ENCODE data around the gene SOX9. TPM values are rescaled to one million over a fixed set of nuclear protein-coding genes. Genes with fewer than 3 reads are reported as not detected.

SOX9 gene
- total and polyA plus RNA-seq, 9 donors, result 0.10 to 21.6 (median 1.6) TPM; not detected in 1

- no peaks in the 10 kb centered on the region for H3K36me3 ChIP-seq
- no peaks in the 10 kb centered on the region for H3K4me1 ChIP-seq (ENCODE audit: insufficient read depth)
- no peak for DNase-seq
- TF ChIP-seq EP300 (IDR thresholded peaks at IDR 0.05), result no peak
- no peak for TF ChIP-seq POLR2A (IDR thresholded peaks at IDR 0.05)
- TF ChIP-seq, protein P1, sequence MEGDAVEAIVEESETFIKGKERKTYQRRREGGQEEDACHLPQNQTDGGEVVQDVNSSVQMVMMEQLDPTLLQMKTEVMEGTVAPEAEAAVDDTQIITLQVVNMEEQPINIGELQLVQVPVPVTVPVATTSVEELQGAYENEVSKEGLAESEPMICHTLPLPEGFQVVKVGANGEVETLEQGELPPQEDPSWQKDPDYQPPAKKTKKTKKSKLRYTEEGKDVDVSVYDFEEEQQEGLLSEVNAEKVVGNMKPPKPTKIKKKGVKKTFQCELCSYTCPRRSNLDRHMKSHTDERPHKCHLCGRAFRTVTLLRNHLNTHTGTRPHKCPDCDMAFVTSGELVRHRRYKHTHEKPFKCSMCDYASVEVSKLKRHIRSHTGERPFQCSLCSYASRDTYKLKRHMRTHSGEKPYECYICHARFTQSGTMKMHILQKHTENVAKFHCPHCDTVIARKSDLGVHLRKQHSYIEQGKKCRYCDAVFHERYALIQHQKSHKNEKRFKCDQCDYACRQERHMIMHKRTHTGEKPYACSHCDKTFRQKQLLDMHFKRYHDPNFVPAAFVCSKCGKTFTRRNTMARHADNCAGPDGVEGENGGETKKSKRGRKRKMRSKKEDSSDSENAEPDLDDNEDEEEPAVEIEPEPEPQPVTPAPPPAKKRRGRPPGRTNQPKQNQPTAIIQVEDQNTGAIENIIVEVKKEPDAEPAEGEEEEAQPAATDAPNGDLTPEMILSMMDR (IDR thresholded peaks at IDR 0.05), result no peak
- WGBS, 3 donors, result 58 to 68% (median 64%) methylated on average over 12 of the region's 12 CpGs
- H3K27ac ChIP-seq, result no peak overlapping the region
- H3K27me3 ChIP-seq, result no peaks in the 10 kb centered on the region
- intact Hi-C loops (cut with DNase I), result no loop called here
- H3K4me3 ChIP-seq, result no peak overlapping the region
- H3K9me3 ChIP-seq, result no peaks in the 10 kb centered on the region
These were observed 45.1 kb downstream of the SOX9 start for GRCh38 chr17:72165867-72166439.

DNA sequence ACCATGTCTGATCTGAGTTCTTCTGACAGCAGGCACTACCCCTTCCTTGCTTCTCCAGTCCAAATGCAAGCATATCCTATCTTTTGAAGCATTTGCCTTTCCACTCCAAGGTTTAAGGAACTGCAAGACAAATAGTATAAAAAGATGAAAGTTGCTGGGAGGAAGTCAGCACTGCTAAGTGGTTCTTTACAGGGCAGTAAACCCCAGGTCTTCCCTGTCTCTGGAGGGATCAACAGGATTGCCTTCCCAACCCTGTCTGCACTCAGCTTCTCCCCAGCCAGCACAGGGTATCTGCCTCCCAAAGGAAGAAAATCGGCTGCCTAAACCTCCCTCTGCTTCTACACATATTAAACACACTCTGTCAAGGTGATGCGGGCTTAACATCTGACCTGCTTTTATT, 46.8 kb downstream of the SOX9 start:
- Histone ChIP-seq H3K27ac (no peak overlapping the region), H3K27me3 (no peaks in the 10 kb centered on the region), H3K4me1 (ENCODE audit: insufficient read depth) (no peaks in the 10 kb centered on the region), H3K36me3 (no peaks in the 10 kb centered on the region), H3K9me3 (no peaks in the 10 kb centered on the region), H3K4me3 (no peak overlapping the region)
- no peak for TF ChIP-seq EP300 (IDR thresholded peaks at IDR 0.05)
- no peak for TF ChIP-seq POLR2A (IDR thresholded peaks at IDR 0.05)
- TF ChIP-seq, protein P1 (IDR thresholded peaks at IDR 0.05), result no peak
- no peak for DNase-seq
- 60 to 75% (median 71%) methylated on average over 2 of the region's 2 CpGs for WGBS, 3 donors
- intact Hi-C loops (cut with DNase I), result no loop called here

DNA sequence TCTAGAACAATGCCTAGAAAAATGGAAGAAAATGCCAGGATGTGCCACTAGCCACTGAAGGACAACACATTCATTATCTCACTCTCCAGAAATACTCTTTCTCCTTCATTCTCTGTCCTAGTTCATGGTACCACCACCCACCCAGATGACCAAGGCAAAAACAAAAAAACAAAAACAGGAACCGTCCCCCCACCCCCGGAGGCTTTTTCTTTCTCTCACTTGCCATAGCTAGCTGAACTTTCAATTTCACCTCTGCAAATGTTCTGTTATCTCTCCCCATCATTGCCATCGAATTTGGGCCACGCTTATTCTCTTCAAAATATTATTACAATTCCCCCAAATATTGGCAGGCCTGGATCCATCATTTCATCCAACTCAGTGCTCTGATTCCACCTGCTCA, 49.0 kb downstream of the SOX9 start:
- no peak for DNase-seq
- no peak overlapping the region for H3K27ac ChIP-seq
- H3K36me3 ChIP-seq, result no peaks in the 10 kb centered on the region
- intact Hi-C loops (cut with DNase I), result no loop called here
- TF ChIP-seq POLR2A (IDR thresholded peaks at IDR 0.05) (no peak), EP300 (IDR thresholded peaks at IDR 0.05) (no peak)
- TF ChIP-seq, protein P1 (IDR thresholded peaks at IDR 0.05), result no peak
- WGBS, 3 donors, result 68 to 86% (median 80%) methylated on average over 4 of the region's 4 CpGs
- no peak overlapping the region for H3K4me3 ChIP-seq
- no peaks in the 10 kb centered on the region for H3K4me1 ChIP-seq (ENCODE audit: insufficient read depth)
- H3K27me3 ChIP-seq, result no peaks in the 10 kb centered on the region
- no peaks in the 10 kb centered on the region for H3K9me3 ChIP-seq

GRCh38 chr17:72171703-72172667, 51.2 kb downstream of the SOX9 start:
- Histone ChIP-seq H3K27me3 (no peaks in the 10 kb centered on the region), H3K36me3 (no peaks in the 10 kb centered on the region), H3K4me1 (ENCODE audit: insufficient read depth) (no peaks in the 10 kb centered on the region), H3K27ac (no peak overlapping the region), H3K4me3 (no peak overlapping the region), H3K9me3 (no peaks in the 10 kb centered on the region)
- 35 to 39% (median 37%) methylated on average over 7 of the region's 7 CpGs for WGBS, 3 donors
- intact Hi-C loops (cut with DNase I), result no loop called here
- DNase-seq, result no peak
- TF ChIP-seq POLR2A (IDR thresholded peaks at IDR 0.05) (no peak), EP300 (IDR thresholded peaks at IDR 0.05) (no peak)
- TF ChIP-seq, protein P1 (IDR thresholded peaks at IDR 0.05), result no peak
